Natural killer cell (primary cell): ENCODE measurements around the gene NPEPL1. TPM values are rescaled to one million over a fixed set of nuclear protein-coding genes. Genes with fewer than 3 reads are reported as not detected.

Source experiments
- ATAC-seq, 3 donors: fragments of 150-1000 bp in 2 of 3; fragments of 200-7000 bp in 1 of 3; cut with Tn5 transposase; 1 replicate in 1 of 3; 2 replicates in 2 of 3; pipeline ENCODE4 v1.10.0; 2021; ENCODE audit warnings: mild to moderate bottlenecking in 2 of 3, moderate library complexity in 2 of 3
- DNase-seq, 2 donors: peaks; one replicate each; pipeline versions ENCODE4 v3.0.0 to v3.0.0-alpha.2; 2013 to 2021; ENCODE audit warnings: mixed read lengths in 1 of 2
- H3K27ac ChIP-seq: one replicate; pipeline ENCODE4 v1.5.1; 2013; ENCODE audit warnings: mild to moderate bottlenecking, low read length
- H3K27me3 ChIP-seq: one replicate; pipeline ENCODE4 v1.6.1; 2013; ENCODE audit warnings: low read length; ENCODE audit not compliant: control insufficient read depth, insufficient read depth
- H3K36me3 ChIP-seq: one replicate; pipeline ENCODE4 v1.6.1; 2013; ENCODE audit warnings: low read length; ENCODE audit not compliant: control insufficient read depth, insufficient read depth
- H3K4me1 ChIP-seq: one replicate; pipeline ENCODE4 v1.6.1; 2013; ENCODE audit warnings: low read length; ENCODE audit not compliant: control insufficient read depth, insufficient read depth
- H3K4me3 ChIP-seq: one replicate; pipeline ENCODE4 v1.5.1; 2013; ENCODE audit warnings: low read length
- H3K9me3 ChIP-seq: one replicate; pipeline ENCODE4 v1.6.1; 2013; ENCODE audit warnings: low read length; ENCODE audit not compliant: control insufficient read depth, insufficient read depth
- H3K27ac Mint-ChIP-seq, 2 donors: one replicate each; pipeline ENCODE4 v1.8.0; 2022; ENCODE audit warnings: mild to moderate bottlenecking in 2 of 2, mixed read lengths in 2 of 2, moderate library complexity in 1 of 2
- H3K27me3 Mint-ChIP-seq, 2 donors: one replicate each; pipeline ENCODE4 v1.8.0; 2022; ENCODE audit warnings: low read depth in 2 of 2, mixed read lengths in 2 of 2
- H3K36me3 Mint-ChIP-seq: one replicate; pipeline ENCODE4 v1.8.0; 2022; ENCODE audit warnings: mixed read lengths
- H3K4me1 Mint-ChIP-seq, 2 donors: one replicate each; pipeline ENCODE4 v1.8.0; 2022; ENCODE audit warnings: mixed read lengths in 2 of 2
- H3K4me3 Mint-ChIP-seq: one replicate; pipeline ENCODE4 v1.8.0; 2022; ENCODE audit warnings: mild to moderate bottlenecking, moderate library complexity, mixed read lengths
- H3K9me3 Mint-ChIP-seq, 2 donors: one replicate each; pipeline ENCODE4 v1.8.0; 2022; ENCODE audit warnings: mixed read lengths in 2 of 2
- WGBS: methylation state at CpG from one replicate; pipeline ENCODE4 v1.1.7; 2013; ENCODE audit warnings: missing lambda C conversion rate; ENCODE audit not compliant: insufficient coverage; 5-methylcytosine and 5-hydroxymethylcytosine counted together
- intact Hi-C: fragments of 100-400 bp; cut with micrococcal nuclease; formaldehyde crosslinking; loops from one replicate; pipeline ENCODE4 v1.14.2; 2022
- total RNA-seq, 4 donors: library from RNA; stranded (reverse); fragments of 120-200 nt in 1 of 4; gene quantifications; one replicate each; pipeline versions ENCODE4 v1.2.3 to v1.2.4, GENCODE V29; 2013 to 2022
- TF ChIP-seq, protein P1 (sequence below): fragments of 200-600 bp; IDR thresholded peaks from one replicate; pipeline ENCODE4 v1.8.0; 2022; ENCODE audit warnings: antibody characterized with exemption

NPEPL1 gene
- total RNA-seq, 3 donors from 2014 or later (not counting 1 experiment from before 2014, with no cell fraction given): 66.0 to 83.7 (median 68.4) TPM

DNA sequence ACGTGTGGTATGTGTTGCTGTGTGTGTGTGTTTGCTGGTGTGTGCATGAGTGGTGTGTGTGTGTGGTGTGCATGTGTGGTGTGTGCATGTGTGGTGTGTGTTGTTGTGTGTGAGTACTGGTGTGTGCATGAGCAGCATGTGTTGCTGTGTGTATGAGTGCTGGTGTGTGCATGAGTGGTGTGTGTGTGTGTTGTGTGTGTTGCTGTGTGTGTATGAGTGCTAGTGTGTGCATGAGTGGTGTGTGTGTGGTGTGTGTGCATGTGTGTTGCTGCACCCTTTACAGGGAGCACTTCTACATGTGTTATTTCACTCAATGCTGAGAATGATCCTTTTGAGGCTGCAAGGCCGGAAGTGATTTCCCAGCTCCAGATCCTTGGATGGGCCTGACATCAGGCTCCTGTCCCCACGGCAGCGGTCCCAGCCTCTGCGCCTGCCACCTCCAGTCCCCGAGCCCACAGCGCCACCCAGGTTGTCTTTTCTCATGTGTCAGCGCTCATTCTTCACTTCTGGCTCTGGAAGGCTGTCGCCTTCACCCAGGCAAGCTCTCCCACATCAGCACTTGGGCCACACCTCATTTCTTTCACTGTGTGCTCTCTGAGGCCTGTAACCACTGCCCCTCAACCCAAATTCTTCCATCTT is 2.6 kb downstream of the NPEPL1 start:
- no peak overlapping the region for H3K4me3 Mint-ChIP-seq
- Histone ChIP-seq H3K27ac (no peak overlapping the region), H3K4me1 (peaks cover 22% of the 10 kb centered on the region), H3K4me3 (no peak overlapping the region), H3K9me3 (no peaks in the 10 kb centered on the region), H3K27me3 (no peaks in the 10 kb centered on the region), H3K36me3 (peaks cover 25% of the 10 kb centered on the region)
- no peak overlapping the region for H3K27ac Mint-ChIP-seq
- TF ChIP-seq, protein P1, sequence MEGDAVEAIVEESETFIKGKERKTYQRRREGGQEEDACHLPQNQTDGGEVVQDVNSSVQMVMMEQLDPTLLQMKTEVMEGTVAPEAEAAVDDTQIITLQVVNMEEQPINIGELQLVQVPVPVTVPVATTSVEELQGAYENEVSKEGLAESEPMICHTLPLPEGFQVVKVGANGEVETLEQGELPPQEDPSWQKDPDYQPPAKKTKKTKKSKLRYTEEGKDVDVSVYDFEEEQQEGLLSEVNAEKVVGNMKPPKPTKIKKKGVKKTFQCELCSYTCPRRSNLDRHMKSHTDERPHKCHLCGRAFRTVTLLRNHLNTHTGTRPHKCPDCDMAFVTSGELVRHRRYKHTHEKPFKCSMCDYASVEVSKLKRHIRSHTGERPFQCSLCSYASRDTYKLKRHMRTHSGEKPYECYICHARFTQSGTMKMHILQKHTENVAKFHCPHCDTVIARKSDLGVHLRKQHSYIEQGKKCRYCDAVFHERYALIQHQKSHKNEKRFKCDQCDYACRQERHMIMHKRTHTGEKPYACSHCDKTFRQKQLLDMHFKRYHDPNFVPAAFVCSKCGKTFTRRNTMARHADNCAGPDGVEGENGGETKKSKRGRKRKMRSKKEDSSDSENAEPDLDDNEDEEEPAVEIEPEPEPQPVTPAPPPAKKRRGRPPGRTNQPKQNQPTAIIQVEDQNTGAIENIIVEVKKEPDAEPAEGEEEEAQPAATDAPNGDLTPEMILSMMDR: no peak
- intact Hi-C loops: loop anchor here (10.0 kb wide), 1 partner anchor 460 kb away; no protein-coding TSS in a partner anchor
- no peaks in the 10 kb centered on the region for H3K27me3 Mint-ChIP-seq
- WGBS: 94% methylated on average over 9 of the region's 9 CpGs
- no peaks in the 10 kb centered on the region for H3K36me3 Mint-ChIP-seq
- peaks cover 11 to 20% of the 10 kb centered on the region in 2 donors for H3K4me1 Mint-ChIP-seq
- no peak for DNase-seq
- ATAC-seq: no peak
- H3K9me3 Mint-ChIP-seq: no peaks in the 10 kb centered on the region

DNA sequence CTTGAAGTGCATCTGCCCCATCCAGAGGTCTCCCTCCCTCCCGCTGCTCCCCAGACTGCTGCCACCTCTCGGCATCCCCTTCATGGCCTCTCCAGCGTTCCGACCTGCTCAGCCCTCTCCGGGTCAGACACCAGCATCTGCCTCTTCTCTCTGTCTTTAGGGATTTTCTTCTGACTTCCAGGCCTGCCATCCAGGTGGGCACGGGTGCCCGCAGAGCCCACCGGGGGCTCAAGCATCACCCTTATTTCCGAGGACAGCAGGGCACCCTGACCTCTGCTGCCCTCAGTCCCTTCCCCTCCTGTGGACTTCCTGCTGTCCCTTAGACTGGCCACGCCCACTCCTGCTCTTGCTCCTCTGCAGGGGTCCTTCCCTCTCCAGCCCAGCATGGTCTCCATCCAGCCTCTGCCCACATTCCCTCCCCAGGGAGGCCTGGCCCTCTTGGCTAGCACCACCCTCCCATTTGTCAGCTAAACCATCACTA is 3.3 kb downstream of the NPEPL1 start:
- intact Hi-C loops: loop anchor here (10.0 kb wide), 1 partner anchor 461 kb away; no protein-coding TSS in a partner anchor
- TF ChIP-seq, protein P1: no peak
- Histone ChIP-seq H3K36me3 (peaks cover 25% of the 10 kb centered on the region), H3K4me1 (peaks cover 22% of the 10 kb centered on the region), H3K27ac (no peak overlapping the region), H3K4me3 (no peak overlapping the region), H3K27me3 (no peaks in the 10 kb centered on the region), H3K9me3 (no peaks in the 10 kb centered on the region)
- Mint-ChIP-seq H3K4me1 (peaks cover 16 to 25% of the 10 kb centered on the region in 2 donors), H3K9me3 (no peaks in the 10 kb centered on the region), H3K36me3 (no peaks in the 10 kb centered on the region), H3K4me3 (no peak overlapping the region), H3K27ac (no peak overlapping the region), H3K27me3 (no peaks in the 10 kb centered on the region)
- no peak for DNase-seq
- 96% methylated on average over 10 of the region's 10 CpGs for WGBS
- ATAC-seq: no peak

GRCh38 chr20:58696411-58696961 is 3.9 kb downstream of the NPEPL1 start:
- Histone ChIP-seq H3K9me3 (no peaks in the 10 kb centered on the region), H3K4me1 (peaks cover 22% of the 10 kb centered on the region), H3K36me3 (peaks cover 25% of the 10 kb centered on the region), H3K27me3 (no peaks in the 10 kb centered on the region), H3K27ac (no peak overlapping the region), H3K4me3 (no peak overlapping the region)
- H3K27ac Mint-ChIP-seq: no peak overlapping the region
- no peak overlapping the region for H3K4me3 Mint-ChIP-seq
- no peaks in the 10 kb centered on the region for H3K36me3 Mint-ChIP-seq
- no peak for DNase-seq
- H3K4me1 Mint-ChIP-seq: peaks cover 16 to 25% of the 10 kb centered on the region in 2 donors
- ATAC-seq: no peak
- WGBS: 94% methylated on average over 10 of the region's 10 CpGs
- H3K9me3 Mint-ChIP-seq: no peaks in the 10 kb centered on the region
- H3K27me3 Mint-ChIP-seq: no peaks in the 10 kb centered on the region
- TF ChIP-seq, protein P1: no peak
- intact Hi-C loops: loop anchor here (10.0 kb wide), 1 partner anchor 462 kb away; no protein-coding TSS in a partner anchor
